A549 (cell line): ENCODE results near the gene HLX. TPM values are rescaled to one million over a fixed set of nuclear protein-coding genes. Genes with fewer than 3 reads are reported as not detected.

ENCODE experiments used
- ATAC-seq, 2 experiments: fragments of 200-7000 bp in 1 of 2; fragments of >200 bp in 1 of 2; cut with Nextera tagmentation in 1 of 2; cut with Tn5 transposase in 1 of 2; 3 replicates each; pipeline versions ENCODE4 v1.8.0 to v1.9.1; 2018 to 2020; ENCODE audit warnings: mild to moderate bottlenecking in 1 of 2, moderate library complexity in 1 of 2
- CTCF ChIA-PET: fragments of 300-600 bp; sonication (Branson Sonifier 250); formaldehyde crosslinking; extraction: SDS; loops from one replicate; lab custom pipeline; 2021; ENCODE audit warnings: antibody characterized with exemption, inconsistent platforms; lab: Yijun Ruan, JAX
- POLR2A ChIA-PET: fragments of 350-600 bp; formaldehyde crosslinking; extraction: SDS; loops from one replicate; lab custom pipeline; 2021; ENCODE audit warnings: antibody characterized with exemption, inconsistent platforms; lab: Yijun Ruan, JAX
- DNase-seq, 2 experiments: peaks; one replicate each; pipeline versions ENCODE4 v3.0.0 to v3.0.0-alpha.2; 2011 to 2016; ENCODE audit warnings: low read depth in 1 of 2, low spot score in 1 of 2
- FAIRE-seq: peaks from 2 replicates; lab custom pipeline; 2011; peaks lifted over from hg19 to GRCh38; lab: Jason Lieb, UNC
- H3K27ac ChIP-seq, 2 experiments: fragments of >200 bp; sonication (Bioruptor Twin); formaldehyde crosslinking; 3 replicates each; pipeline ENCODE4 v1.5.1; 2016 to 2017
- H3K4me1 ChIP-seq: fragments of >200 bp; sonication (Bioruptor Twin); formaldehyde crosslinking; 3 replicates; pipeline ENCODE4 v1.6.1; 2016
- H3K4me2 ChIP-seq: fragments of >200 bp; sonication (Bioruptor Twin); formaldehyde crosslinking; 3 replicates; pipeline ENCODE4 v1.6.1; 2016
- H3K4me3 ChIP-seq: fragments of >200 bp; sonication (Bioruptor Twin); formaldehyde crosslinking; 3 replicates; pipeline ENCODE4 v1.5.1; 2016
- H3K9me3 ChIP-seq: fragments of >200 bp; sonication (Bioruptor Twin); formaldehyde crosslinking; 3 replicates; pipeline ENCODE4 v1.6.1; 2016
- CHD2 ChIP-seq: fragments of 150-350 bp; IDR thresholded peaks from 2 replicates; pipeline ENCODE4 v1.6.1; 2014; ENCODE audit warnings: low read length; ENCODE audit not compliant: partially characterized antibody
- EHF ChIP-seq: fragments of 250-450 bp; sonication (Bioruptor Pico); IDR thresholded peaks from 2 replicates; pipeline ENCODE4 v1.5.0; 2020; ENCODE audit warnings: mild to moderate bottlenecking
- FOSB ChIP-seq: fragments of 250-450 bp; sonication (Bioruptor Pico); IDR thresholded peaks from 2 replicates; pipeline ENCODE4 v1.5.0; 2020; ENCODE audit warnings: mild to moderate bottlenecking, moderate library complexity
- FOXS1 ChIP-seq: fragments of 250-450 bp; sonication (Bioruptor Pico); IDR thresholded peaks from 2 replicates; pipeline ENCODE4 v1.5.0; 2020; ENCODE audit warnings: mild to moderate bottlenecking, moderate library complexity
- KDM5A ChIP-seq: fragments of 200-600 bp; sonication (generic); IDR thresholded peaks from 2 replicates; pipeline ENCODE4 v1.6.1; 2016; ENCODE audit warnings: antibody characterized with exemption, mild to moderate bottlenecking
- NFE2L2 ChIP-seq: fragments of 150-350 bp; conservative IDR thresholded peaks from 2 replicates; pipeline ENCODE4 v1.6.1; 2014; ENCODE audit warnings: low read length
- NPAS2 ChIP-seq: fragments of 250-450 bp; sonication (Bioruptor Pico); IDR thresholded peaks from 2 replicates; pipeline ENCODE4 v1.8.0; 2022; ENCODE audit warnings: mild to moderate bottlenecking, moderate library complexity, borderline replicate concordance
- PHF8 ChIP-seq: fragments of 200-600 bp; sonication (generic); IDR thresholded peaks from 2 replicates; pipeline ENCODE4 v1.6.1; 2016; ENCODE audit warnings: low read depth, mild to moderate bottlenecking, antibody characterized with exemption, moderate library complexity, borderline replicate concordance
- POLR2AphosphoS2 ChIP-seq: conservative IDR thresholded peaks from 2 replicates; pipeline ENCODE4 v1.6.1; 2012; ENCODE audit warnings: low read length, improper control_type of control experiment, inconsistent platforms
- RFX5 ChIP-seq: fragments of 450-650 bp; IDR thresholded peaks from 2 replicates; pipeline ENCODE4 v1.7.1; 2014; ENCODE audit warnings: antibody characterized with exemption, mild to moderate bottlenecking, moderate library complexity
- SREBF2 ChIP-seq: fragments of 450-650 bp; IDR thresholded peaks from 2 replicates; pipeline ENCODE4 v1.6.1; 2014; ENCODE audit warnings: mild to moderate bottlenecking, moderate library complexity
- TFCP2L1 ChIP-seq: fragments of 250-450 bp; sonication (Bioruptor Pico); IDR thresholded peaks from 2 replicates; pipeline ENCODE4 v1.5.0; 2021; ENCODE audit warnings: mild to moderate bottlenecking
- ZC3H11A ChIP-seq: fragments of 450-650 bp; IDR thresholded peaks from 2 replicates; pipeline ENCODE4 v1.6.1; 2014; ENCODE audit warnings: antibody characterized with exemption, mild to moderate bottlenecking
- ZSCAN20 ChIP-seq: fragments of 250-450 bp; sonication (Bioruptor Pico); IDR thresholded peaks from 2 replicates; pipeline ENCODE4 v1.8.0; 2022; ENCODE audit warnings: mild to moderate bottlenecking, moderate library complexity
- WGBS: methylation state at CpG from one replicate; pipeline ENCODE4 v1.1.6; 2017; ENCODE audit errors: missing lambda C conversion rate; 5-methylcytosine and 5-hydroxymethylcytosine counted together
- polyA plus RNA-seq, 4 experiments: library from polyadenylated mRNA; depleted of rRNA in 3 of 4; stranded (reverse); fragments of >200 nt; fragmentation: RNase III in 1 of 4; extraction: RNeasy Plus Mini Kit Qiagen cat#74134 plus additional on column Dnase treatment in 1 of 4; gene quantifications; 2 replicates in 3 of 4; 3 replicates in 1 of 4; pipeline ENCODE4 v1.2.3, GENCODE V29; 2011 to 2017
- TF ChIP-seq, protein P1 (sequence below): IDR thresholded peaks from 2 replicates; pipeline ENCODE4 v1.6.1; 2012; ENCODE audit warnings: low read depth, borderline replicate concordance
- TF ChIP-seq, protein P2 (sequence below): fragments of 200-600 bp; sonication (generic); IDR thresholded peaks from 2 replicates; pipeline ENCODE4 v1.6.1; 2016; ENCODE audit warnings: antibody characterized with exemption, mild to moderate bottlenecking, moderate library complexity
- TF ChIP-seq, protein P3 (sequence below): fragments of 150-350 bp; IDR thresholded peaks from 2 replicates; pipeline ENCODE4 v1.6.1; 2014; ENCODE audit warnings: low read depth, mild to moderate bottlenecking, low read length

The HLX gene
- polyA plus RNA-seq, 2 of the 4 experiments (the other 2 are of a cell fraction) = 0.70 to 5.6 TPM

DNA sequence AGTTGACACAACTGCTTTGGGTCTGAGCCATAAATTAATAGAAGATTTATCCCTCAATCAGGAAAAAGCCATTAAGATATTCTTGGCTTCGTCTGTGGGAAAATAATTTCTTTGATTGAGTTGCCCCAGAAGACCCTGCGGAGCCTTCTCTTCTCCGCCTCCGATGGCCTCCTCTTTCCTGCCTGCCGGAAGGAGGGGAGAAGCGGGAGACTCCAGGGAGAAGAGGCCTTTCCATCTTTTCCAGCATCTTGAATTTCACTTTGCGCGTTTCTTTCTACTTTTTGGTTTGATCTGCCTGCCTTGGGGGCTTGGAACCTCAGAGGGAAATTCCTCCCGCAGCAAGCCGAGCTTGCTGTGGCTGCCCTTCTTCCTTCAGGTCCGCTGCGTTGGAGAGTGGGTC, 16.8 kb downstream of the HLX start:
- ATAC-seq = no peak
- Histone ChIP-seq H3K9me3 (no peaks in the 10 kb centered on the region), H3K4me3 (no peak overlapping the region), H3K27ac (no peak overlapping the region), H3K4me1 (no peaks in the 10 kb centered on the region), H3K4me2 (no peak overlapping the region)
- TF ChIP-seq NFE2L2 (no peak), PHF8 (no peak), SREBF2 (no peak), POLR2AphosphoS2 (no peak), EHF (CRISPR knock-in tag) (no peak), ZSCAN20 (CRISPR knock-in tag) (no peak), FOSB (CRISPR knock-in tag) (no peak), FOXS1 (CRISPR knock-in tag) (no peak), KDM5A (no peak), RFX5 (no peak), CHD2 (no peak), NPAS2 (CRISPR knock-in tag) (no peak)
- TF ChIP-seq, protein P1, sequence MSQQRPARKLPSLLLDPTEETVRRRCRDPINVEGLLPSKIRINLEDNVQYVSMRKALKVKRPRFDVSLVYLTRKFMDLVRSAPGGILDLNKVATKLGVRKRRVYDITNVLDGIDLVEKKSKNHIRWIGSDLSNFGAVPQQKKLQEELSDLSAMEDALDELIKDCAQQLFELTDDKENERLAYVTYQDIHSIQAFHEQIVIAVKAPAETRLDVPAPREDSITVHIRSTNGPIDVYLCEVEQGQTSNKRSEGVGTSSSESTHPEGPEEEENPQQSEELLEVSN = no peak
- TF ChIP-seq, protein P2, sequence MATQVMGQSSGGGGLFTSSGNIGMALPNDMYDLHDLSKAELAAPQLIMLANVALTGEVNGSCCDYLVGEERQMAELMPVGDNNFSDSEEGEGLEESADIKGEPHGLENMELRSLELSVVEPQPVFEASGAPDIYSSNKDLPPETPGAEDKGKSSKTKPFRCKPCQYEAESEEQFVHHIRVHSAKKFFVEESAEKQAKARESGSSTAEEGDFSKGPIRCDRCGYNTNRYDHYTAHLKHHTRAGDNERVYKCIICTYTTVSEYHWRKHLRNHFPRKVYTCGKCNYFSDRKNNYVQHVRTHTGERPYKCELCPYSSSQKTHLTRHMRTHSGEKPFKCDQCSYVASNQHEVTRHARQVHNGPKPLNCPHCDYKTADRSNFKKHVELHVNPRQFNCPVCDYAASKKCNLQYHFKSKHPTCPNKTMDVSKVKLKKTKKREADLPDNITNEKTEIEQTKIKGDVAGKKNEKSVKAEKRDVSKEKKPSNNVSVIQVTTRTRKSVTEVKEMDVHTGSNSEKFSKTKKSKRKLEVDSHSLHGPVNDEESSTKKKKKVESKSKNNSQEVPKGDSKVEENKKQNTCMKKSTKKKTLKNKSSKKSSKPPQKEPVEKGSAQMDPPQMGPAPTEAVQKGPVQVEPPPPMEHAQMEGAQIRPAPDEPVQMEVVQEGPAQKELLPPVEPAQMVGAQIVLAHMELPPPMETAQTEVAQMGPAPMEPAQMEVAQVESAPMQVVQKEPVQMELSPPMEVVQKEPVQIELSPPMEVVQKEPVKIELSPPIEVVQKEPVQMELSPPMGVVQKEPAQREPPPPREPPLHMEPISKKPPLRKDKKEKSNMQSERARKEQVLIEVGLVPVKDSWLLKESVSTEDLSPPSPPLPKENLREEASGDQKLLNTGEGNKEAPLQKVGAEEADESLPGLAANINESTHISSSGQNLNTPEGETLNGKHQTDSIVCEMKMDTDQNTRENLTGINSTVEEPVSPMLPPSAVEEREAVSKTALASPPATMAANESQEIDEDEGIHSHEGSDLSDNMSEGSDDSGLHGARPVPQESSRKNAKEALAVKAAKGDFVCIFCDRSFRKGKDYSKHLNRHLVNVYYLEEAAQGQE = no peak
- TF ChIP-seq, protein P3, sequence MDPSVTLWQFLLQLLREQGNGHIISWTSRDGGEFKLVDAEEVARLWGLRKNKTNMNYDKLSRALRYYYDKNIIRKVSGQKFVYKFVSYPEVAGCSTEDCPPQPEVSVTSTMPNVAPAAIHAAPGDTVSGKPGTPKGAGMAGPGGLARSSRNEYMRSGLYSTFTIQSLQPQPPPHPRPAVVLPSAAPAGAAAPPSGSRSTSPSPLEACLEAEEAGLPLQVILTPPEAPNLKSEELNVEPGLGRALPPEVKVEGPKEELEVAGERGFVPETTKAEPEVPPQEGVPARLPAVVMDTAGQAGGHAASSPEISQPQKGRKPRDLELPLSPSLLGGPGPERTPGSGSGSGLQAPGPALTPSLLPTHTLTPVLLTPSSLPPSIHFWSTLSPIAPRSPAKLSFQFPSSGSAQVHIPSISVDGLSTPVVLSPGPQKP = no peak
- POLR2A ChIA-PET = no interaction called here
- no peak for DNase-seq
- FAIRE-seq = no peak
- WGBS = 89% methylated on average over 12 of the region's 12 CpGs
- CTCF ChIA-PET = interaction anchor here (1.1 kb wide), 1 partner anchor 8 kb away, joined by 3 read pairs; no protein-coding TSS in a partner anchor

DNA sequence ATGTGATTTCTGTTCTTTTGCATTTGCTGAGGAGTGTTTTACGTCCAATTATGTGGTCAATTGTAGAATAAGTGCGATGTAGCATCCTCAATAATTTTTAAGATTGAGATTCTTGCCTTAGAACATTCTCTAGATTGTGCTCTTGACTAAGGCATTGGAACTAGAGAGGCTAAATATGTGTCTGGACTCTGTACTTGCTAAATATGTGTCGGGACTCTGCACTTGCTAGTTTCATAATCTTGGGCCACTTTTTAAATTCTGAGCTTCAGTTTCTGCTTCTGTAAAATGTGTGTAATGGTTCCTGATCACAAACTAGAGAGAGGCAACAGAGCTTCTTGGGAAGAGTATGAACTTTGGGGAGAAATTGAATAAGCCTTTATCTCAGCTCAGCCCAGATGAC, 21.6 kb downstream of the HLX start:
- WGBS = 55% methylated on average over 3 of the region's 3 CpGs
- H3K27ac ChIP-seq = no peak overlapping the region
- FAIRE-seq = no peak
- POLR2A ChIA-PET = no interaction called here
- no peak for ATAC-seq
- DNase-seq = no peak
- no peak overlapping the region for H3K4me3 ChIP-seq
- H3K9me3 ChIP-seq = no peaks in the 10 kb centered on the region
- H3K4me2 ChIP-seq = no peak overlapping the region
- CTCF ChIA-PET = no interaction called here
- peaks cover under 1% of the 10 kb centered on the region for H3K4me1 ChIP-seq
- no peak for TF ChIP-seq TFCP2L1 (CRISPR knock-in tag)
- no peak for TF ChIP-seq ZC3H11A
- TF ChIP-seq, protein P1 = no peak
- TF ChIP-seq, protein P3 = no peak
